ENCODE data around the gene ISCU.
A peak's percentile ranks its signal among the peaks of the same experiment; 100 is the strongest.

The ISCU gene

DNA sequence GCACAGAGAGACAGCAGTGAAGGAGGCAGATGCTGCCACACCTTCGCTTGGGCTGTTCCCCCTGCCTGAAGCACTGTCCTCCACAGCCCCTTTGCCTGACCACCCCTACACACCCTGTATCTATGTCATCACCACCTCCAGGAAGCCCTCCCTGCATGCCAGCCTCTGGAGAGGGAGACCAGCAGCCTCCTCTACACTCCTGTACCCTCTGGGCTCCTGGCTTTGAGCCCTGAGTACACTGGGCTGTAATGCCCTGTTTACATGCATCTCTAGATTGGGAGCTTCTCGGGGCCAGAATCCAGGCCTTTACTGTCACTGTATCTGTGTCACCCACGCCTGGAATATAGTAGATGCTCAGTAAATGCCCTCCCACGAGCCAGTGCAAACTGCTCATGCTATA is 41.3 kb downstream of the ISCU start:
- no peak for DNase-seq (ENCODE audit: low read depth in 2 of 2)

GRCh38 chr12:108604208-108604941 is 42.0 kb downstream of the ISCU start:
- DNase-seq (ENCODE audit: low read depth in 2 of 2): no peak

DNA sequence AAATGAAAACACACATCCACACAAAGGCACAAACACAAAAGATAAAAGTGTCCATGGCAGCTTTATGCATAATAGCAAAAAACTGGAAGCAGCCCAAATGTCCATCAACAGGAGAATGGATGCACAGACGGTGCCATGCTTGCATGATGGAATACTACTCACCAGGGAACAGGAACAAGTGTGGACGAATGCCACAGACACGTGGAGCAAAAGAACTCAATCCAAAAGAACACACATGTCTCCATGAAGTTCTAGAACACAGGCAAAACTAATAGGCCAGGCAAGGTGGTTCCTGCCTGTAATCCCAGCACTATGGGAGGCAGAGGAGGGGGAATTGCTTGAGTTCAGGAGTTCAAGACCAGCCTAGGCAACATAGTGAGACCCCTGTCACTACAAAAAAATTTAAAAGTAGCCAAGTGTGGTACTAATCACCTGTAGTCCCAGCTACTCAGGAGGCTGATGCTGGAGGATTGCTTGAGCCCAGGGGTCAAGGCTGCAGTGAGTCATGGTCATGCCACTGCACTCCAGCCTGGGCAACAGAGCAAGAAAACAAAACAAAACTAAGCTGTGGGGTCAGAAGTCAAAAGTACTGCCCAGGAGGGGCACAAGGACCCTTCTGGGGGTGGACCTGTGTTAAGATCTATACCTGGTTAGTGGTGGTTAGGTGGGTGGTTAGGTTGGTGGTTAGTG is 42.7 kb downstream of the ISCU start:
- DNase-seq (ENCODE audit: low read depth in 2 of 2): no peak

- no peak for DNase-seq (ENCODE audit: low read depth in 2 of 2)
Observed at GRCh38 chr12:108605690-108606406, 43.5 kb downstream of the ISCU start.

GRCh38 chr12:108606492-108606891 is 44.1 kb downstream of the ISCU start:
- no peak for DNase-seq (ENCODE audit: low read depth in 2 of 2)

DNA sequence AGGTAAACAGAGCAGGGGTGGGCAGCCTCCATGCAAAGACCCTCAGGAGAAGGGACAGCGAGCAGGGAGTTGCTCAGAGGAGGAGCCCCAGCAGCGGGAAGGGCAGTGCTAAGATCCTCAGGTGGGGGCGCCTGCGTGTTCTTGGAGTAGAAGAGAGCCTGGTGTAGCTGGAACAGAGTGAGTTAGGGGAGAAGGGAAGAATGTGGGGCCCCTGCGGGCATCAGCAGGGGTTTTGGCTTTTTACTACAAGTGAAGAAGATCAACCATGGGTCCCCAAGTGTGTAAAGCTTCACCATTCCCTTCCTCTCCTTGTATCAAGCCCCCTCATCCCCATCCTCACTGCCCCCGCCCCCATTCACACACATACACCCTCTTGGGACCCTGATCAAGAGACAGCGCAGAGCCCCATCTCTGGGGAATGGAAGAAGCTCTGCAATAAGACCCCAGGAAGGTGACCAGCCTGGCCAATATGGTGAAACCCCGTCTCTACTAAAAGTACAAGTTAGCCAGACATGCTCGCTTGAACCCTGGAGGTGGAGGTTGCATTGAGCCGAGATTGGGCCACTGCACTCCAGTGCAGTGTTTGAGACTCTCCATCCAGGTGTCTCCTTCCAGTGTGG is 45.7 kb downstream of the ISCU start:
- DNase-seq (ENCODE audit: low read depth in 2 of 2): no peak

DNA sequence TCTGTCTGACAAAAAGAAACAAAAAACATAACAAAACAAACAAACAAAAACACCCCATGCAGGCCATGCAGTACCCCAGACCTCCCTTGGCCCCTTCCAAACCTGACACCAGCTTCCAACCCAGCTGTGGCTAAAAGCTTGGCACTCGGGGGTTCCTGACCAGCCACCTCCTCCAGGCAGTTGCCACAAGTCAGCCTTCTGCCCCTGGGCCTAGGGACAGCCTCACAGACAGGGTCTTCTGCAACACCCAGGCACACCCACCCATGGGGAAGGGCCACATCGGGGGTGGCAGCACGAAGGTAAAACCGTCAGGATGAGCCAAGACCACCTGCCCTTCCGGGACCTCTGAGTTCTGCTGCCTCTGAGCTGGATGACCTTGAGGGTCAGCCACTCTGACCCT is 46.2 kb downstream of the ISCU start:
- no peak for DNase-seq (ENCODE audit: low read depth in 2 of 2)

DNA sequence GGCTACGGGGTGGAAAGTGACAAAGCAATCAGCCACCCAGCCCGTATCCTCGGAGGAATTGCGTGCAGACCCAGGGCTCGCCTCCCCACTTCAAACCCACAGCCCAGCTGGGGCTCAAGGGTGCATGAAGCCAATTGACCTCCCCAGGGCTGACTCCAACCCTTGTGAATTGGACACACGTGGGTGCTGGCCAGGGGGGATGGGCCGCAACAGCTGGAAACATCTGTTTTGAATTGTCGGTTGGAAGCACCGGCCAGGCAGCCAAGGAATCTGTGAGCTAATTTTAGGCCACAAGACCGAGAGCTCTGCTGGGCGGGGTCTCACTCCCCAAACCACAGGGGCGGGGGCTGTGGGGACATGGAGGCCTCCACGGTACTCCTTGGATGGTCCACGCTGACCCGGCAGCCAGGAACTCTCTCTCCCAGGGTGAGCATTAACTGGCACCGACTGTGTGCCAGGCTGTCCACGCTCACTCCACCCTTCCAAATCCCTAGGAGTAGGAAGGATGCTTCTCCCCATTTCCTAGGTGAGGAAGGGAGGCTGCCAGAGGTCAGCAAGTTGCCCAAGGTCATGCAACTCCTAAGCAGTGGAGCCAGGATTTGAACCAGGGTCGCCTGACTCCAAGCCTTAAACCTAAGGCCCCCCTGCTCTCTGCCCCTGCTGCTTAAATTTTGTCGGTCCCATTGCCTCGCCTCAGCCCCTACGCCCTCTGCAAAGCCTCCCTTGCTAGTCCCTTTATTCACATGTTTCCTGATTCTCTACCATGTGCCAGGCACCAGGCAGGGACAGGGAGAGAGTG is 47.3 kb downstream of the ISCU start:
- DNase-seq (ENCODE audit: low read depth in 2 of 2): no peak

- no peak for DNase-seq (ENCODE audit: low read depth in 2 of 2)
Observed at GRCh38 chr12:108610336-108610815, 48.0 kb downstream of the ISCU start.

DNA sequence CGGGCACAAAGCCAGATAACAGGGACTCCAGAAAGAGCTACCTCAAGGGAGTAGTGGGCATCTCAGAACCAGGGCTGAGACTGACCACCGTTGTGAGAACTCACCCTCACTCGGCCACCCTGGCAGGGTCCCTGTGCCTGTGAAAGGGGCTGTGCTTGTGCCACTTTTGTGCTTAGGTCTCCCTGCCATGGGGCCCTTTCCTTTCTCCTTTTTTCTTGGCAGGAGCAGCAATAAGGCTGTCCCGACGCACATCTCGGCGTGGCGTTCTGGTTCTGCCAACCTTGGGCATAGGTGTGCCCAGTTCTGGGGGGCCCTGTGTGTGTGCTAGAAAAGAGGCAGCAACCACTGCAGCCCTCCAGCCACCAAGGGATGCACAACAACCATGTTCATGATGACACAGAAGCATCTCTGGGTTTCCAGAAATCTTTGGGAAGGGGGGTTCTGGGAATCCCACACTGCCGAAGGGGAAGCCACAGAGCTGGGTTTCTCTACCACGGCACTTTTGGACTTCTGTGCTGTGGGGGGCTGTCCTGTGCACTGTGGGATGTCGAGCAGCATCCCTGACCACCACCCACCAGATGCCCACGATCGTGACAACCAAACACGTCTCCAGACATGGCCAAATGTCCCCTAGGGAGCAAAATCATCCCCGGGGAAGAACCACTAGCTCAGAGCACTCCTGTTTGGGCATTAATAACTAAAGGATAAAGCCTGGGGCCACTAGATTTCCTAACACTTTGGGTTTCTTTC is 48.6 kb downstream of the ISCU start:
- no peak for DNase-seq (ENCODE audit: low read depth in 2 of 2)

DNA sequence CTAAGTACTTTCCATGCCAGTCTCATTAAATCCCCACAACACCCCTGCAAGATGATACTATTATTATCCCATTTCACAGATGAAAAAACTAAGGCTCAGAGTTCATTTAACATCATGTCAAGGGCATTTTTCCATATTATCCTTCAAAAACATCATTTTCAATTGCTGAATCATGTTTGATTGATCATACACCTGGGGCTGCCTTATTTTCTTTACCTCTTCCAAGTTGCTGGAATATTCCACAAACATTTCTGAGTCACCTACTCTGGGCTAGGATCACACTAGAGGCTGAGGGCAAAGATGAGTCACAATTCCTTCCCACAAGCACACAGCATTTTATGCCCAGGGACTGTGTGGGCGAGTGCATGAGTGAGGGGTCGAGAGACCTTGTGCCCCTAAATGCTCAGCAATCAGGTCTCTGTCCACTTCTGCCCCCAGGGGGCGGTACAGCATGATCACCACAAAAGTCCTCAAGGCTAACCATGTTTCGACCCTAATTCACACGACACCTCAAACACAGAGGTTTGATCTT is 49.6 kb downstream of the ISCU start:
- no peak for DNase-seq (ENCODE audit: low read depth in 2 of 2)

DNA sequence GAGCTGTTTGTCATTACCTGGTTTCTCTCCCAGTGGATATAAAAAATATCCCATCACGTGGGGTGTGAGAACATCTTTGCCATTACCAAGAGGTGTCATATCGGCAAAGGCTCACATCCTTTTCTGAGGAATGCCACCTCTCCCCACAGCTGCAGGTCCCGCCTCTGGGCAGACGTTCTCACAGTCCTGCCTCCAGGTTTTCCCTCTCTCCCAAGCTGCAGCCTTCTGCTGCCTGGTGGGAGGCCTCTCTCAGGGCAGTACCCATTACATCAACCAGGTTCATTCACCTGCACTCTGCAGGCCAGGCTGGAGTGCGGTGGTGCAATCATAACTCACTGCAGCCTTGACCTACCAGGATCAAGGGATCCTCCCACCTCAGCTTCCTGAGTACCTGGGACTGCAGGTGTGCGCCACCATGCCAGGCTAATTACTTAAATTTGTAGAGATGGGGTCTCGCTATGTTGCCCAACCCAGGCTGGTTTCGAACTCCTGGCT is 50.4 kb downstream of the ISCU start:
- no peak for DNase-seq (ENCODE audit: low read depth in 2 of 2)

DNA sequence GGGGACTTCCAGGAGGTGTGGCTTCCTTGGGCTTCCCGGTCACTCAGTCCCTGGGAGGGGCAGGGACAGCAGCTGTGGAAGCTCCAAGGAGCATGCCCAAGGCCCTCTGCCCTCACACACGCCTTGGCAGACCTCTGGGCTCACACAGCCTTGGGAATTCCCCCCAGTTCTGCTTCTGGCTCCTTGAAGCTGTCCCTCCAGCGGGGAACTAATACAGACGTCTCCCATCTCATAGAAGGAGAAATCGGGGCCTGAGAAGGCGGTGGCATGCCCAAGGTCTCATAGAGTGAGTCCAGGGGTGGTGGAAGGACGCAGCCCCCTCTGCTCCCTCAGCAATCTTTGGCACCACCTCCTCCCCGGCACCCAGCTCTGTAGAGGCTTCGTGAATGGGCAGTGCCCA is 51.2 kb downstream of the ISCU start:
- DNase-seq (ENCODE audit: low read depth in 2 of 2): no peak

DNA sequence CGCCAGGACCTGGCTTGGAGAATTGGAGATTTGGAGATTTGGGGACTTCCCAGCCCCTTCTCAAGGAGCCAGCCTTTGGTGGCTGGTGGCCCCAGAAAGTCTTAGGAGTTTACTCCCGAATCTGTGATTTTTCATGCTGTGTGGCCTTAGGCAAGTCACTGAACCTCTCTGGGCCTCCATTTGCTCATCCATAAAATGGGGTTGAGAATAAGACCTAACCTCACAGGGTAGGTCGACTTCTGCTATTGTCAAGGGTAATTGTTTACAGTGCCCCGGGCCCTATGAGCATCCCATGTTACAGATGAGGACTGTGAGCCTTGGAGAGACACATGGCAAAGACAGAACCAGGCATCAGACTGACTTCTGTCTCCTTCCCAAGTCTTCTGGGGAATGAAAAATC is 51.6 kb downstream of the ISCU start:
- DNase-seq (ENCODE audit: low read depth in 2 of 2): no peak

DNA sequence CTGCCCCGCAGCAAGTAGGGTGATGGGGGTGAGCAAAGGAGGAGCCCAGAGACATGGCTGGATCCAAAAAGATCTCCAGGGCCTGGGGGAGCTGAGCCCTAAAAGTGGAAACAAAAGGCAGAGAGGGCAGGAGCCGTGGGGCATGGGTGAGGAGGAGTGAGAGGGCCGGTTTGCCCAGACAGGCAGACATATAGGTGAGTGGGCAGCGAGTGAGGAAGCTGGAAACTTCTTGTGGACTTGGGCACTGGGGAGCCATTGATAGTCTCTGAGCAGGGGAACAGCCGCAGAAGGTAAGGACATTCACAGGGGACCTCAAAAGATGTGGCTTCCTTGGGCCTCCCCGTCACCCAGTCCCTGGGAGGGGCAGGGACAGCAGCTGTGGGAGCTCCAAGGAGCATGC is 52.2 kb downstream of the ISCU start:
- DNase-seq (ENCODE audit: low read depth in 2 of 2): no peak

GRCh38 chr12:108615918-108616317 is 53.5 kb downstream of the ISCU start:
- no peak for DNase-seq (ENCODE audit: low read depth in 2 of 2)

- DNase-seq (ENCODE audit: low read depth in 2 of 2): no peak
Observed at GRCh38 chr12:108616359-108616758, 54.0 kb downstream of the ISCU start.

- DNase-seq (ENCODE audit: low read depth in 2 of 2): peak; percentile 73 to 78
Observed at GRCh38 chr12:108616941-108617858, 54.8 kb downstream of the ISCU start.
